HEK293 (cell line): Measurements from ENCODE around the gene FHL2.

ENCODE experiments used
- ATF2 ChIP-seq: fragments of 450-650 bp; formaldehyde crosslinking; IDR thresholded peaks from 2 replicates; pipeline ENCODE4 v1.5.1; 2016; ENCODE audit warnings: missing biosample characterization, missing genetic modification characterization, low read depth
- BCL11A ChIP-seq: fragments of 450-650 bp; formaldehyde crosslinking; IDR thresholded peaks from 2 replicates; pipeline ENCODE4 v1.5.1; 2016; ENCODE audit warnings: low read depth, missing biosample characterization, missing genetic modification characterization
- GLI4 ChIP-seq: fragments of 450-650 bp; formaldehyde crosslinking; IDR thresholded peaks from 2 replicates; pipeline ENCODE4 v1.5.1; 2016; ENCODE audit warnings: missing biosample characterization, missing genetic modification characterization
- GLIS2 ChIP-seq: fragments of 450-650 bp; formaldehyde crosslinking; IDR thresholded peaks from 2 replicates; pipeline ENCODE4 v1.5.1; 2016; ENCODE audit warnings: missing biosample characterization, missing genetic modification characterization
- SCRT1 ChIP-seq: fragments of 450-650 bp; formaldehyde crosslinking; IDR thresholded peaks from 2 replicates; pipeline ENCODE4 v1.5.1; 2016; ENCODE audit warnings: missing biosample characterization, missing genetic modification characterization, borderline replicate concordance
- ZBTB8A ChIP-seq: fragments of 450-650 bp; formaldehyde crosslinking; IDR thresholded peaks from 2 replicates; pipeline ENCODE4 v1.5.1; 2016; ENCODE audit warnings: missing biosample characterization, missing genetic modification characterization
- ZFP3 ChIP-seq: fragments of 450-650 bp; formaldehyde crosslinking; IDR thresholded peaks from 2 replicates; pipeline ENCODE4 v1.5.1; 2016; ENCODE audit warnings: low read depth, missing biosample characterization, missing genetic modification characterization
- ZFP41 ChIP-seq: fragments of 450-650 bp; formaldehyde crosslinking; IDR thresholded peaks from 2 replicates; pipeline ENCODE4 v1.5.1; 2016; ENCODE audit warnings: missing biosample characterization, missing genetic modification characterization, borderline replicate concordance
- ZNF10 ChIP-seq: fragments of 450-650 bp; formaldehyde crosslinking; IDR thresholded peaks from 2 replicates; pipeline ENCODE4 v1.5.1; 2017; ENCODE audit warnings: missing biosample characterization, missing genetic modification characterization
- ZNF146 ChIP-seq: fragments of 450-650 bp; formaldehyde crosslinking; IDR thresholded peaks from 2 replicates; pipeline ENCODE4 v1.5.1; 2016; ENCODE audit warnings: missing biosample characterization, missing genetic modification characterization
- ZNF18 ChIP-seq: fragments of 450-650 bp; formaldehyde crosslinking; IDR thresholded peaks from 2 replicates; pipeline ENCODE4 v1.5.1; 2016; ENCODE audit warnings: missing biosample characterization, missing genetic modification characterization
- ZNF2 ChIP-seq: fragments of 450-650 bp; formaldehyde crosslinking; IDR thresholded peaks from 2 replicates; pipeline ENCODE4 v1.5.1; 2016; ENCODE audit warnings: missing biosample characterization, missing genetic modification characterization
- ZNF239 ChIP-seq: fragments of 450-650 bp; formaldehyde crosslinking; IDR thresholded peaks from 2 replicates; pipeline ENCODE4 v1.5.1; 2016; ENCODE audit warnings: missing biosample characterization, missing genetic modification characterization
- ZNF302 ChIP-seq: fragments of 450-650 bp; formaldehyde crosslinking; IDR thresholded peaks from 2 replicates; pipeline ENCODE4 v1.5.1; 2016; ENCODE audit warnings: missing biosample characterization, missing genetic modification characterization, low read depth
- ZNF341 ChIP-seq: fragments of 450-650 bp; formaldehyde crosslinking; IDR thresholded peaks from 2 replicates; pipeline ENCODE4; 2016; ENCODE audit warnings: low read depth, missing biosample characterization, missing genetic modification characterization
- ZNF366 ChIP-seq: fragments of 450-650 bp; formaldehyde crosslinking; conservative IDR thresholded peaks from 2 replicates; pipeline ENCODE4 v1.5.1; 2016; ENCODE audit warnings: missing biosample characterization, missing genetic modification characterization
- ZNF555 ChIP-seq: fragments of 450-650 bp; formaldehyde crosslinking; conservative IDR thresholded peaks from 2 replicates; pipeline ENCODE4 v1.5.1; 2017; ENCODE audit warnings: missing biosample characterization, mild to moderate bottlenecking, missing genetic modification characterization, inconsistent platforms
- ZNF658 ChIP-seq: fragments of 450-650 bp; formaldehyde crosslinking; IDR thresholded peaks from 2 replicates; pipeline ENCODE4; 2016; ENCODE audit warnings: missing biosample characterization, missing genetic modification characterization
- ZNF660 ChIP-seq: fragments of 450-650 bp; IDR thresholded peaks from 2 replicates; pipeline ENCODE4 v1.5.1; 2018; ENCODE audit warnings: missing biosample characterization, mild to moderate bottlenecking, missing genetic modification characterization
- ZNF670 ChIP-seq: fragments of 450-650 bp; formaldehyde crosslinking; IDR thresholded peaks from 2 replicates; pipeline ENCODE4 v1.5.1; 2016; ENCODE audit warnings: missing biosample characterization, missing genetic modification characterization, low read depth
- ZNF677 ChIP-seq: fragments of 450-650 bp; IDR thresholded peaks from 2 replicates; pipeline ENCODE4 v1.5.0; 2018; ENCODE audit warnings: missing biosample characterization, mild to moderate bottlenecking, missing genetic modification characterization, moderate library complexity
- ZNF707 ChIP-seq: fragments of 450-650 bp; formaldehyde crosslinking; IDR thresholded peaks from 2 replicates; pipeline ENCODE4 v1.5.1; 2016; ENCODE audit warnings: missing biosample characterization, missing genetic modification characterization
- ZNF747 ChIP-seq: fragments of 450-650 bp; formaldehyde crosslinking; IDR thresholded peaks from 2 replicates; pipeline ENCODE4 v1.5.1; 2016; ENCODE audit warnings: missing biosample characterization, missing genetic modification characterization
- TF ChIP-seq, protein P1 (sequence below): fragments of 450-650 bp; formaldehyde crosslinking; IDR thresholded peaks from 2 replicates; pipeline ENCODE4 v1.5.1; 2017; ENCODE audit warnings: missing biosample characterization, missing genetic modification characterization
- TF ChIP-seq, protein P2 (sequence below): fragments of 450-650 bp; IDR thresholded peaks from 2 replicates; pipeline ENCODE4 v1.5.1; 2018; ENCODE audit warnings: missing biosample characterization, mild to moderate bottlenecking, missing genetic modification characterization
- TF ChIP-seq, protein P3 (sequence below): fragments of 450-650 bp; formaldehyde crosslinking; IDR thresholded peaks from 2 replicates; pipeline ENCODE4 v1.5.1; 2016; ENCODE audit warnings: missing biosample characterization, missing genetic modification characterization
- TF ChIP-seq, protein P4 (sequence below): fragments of 450-650 bp; formaldehyde crosslinking; conservative IDR thresholded peaks from 2 replicates; pipeline ENCODE4 v1.5.1; 2016; ENCODE audit warnings: low read depth, missing biosample characterization, missing genetic modification characterization
- TF ChIP-seq, protein P5 (sequence below): fragments of 450-650 bp; formaldehyde crosslinking; IDR thresholded peaks from 2 replicates; pipeline ENCODE4 v1.5.1; 2016; ENCODE audit warnings: missing biosample characterization, missing genetic modification characterization

FHL2 gene

DNA sequence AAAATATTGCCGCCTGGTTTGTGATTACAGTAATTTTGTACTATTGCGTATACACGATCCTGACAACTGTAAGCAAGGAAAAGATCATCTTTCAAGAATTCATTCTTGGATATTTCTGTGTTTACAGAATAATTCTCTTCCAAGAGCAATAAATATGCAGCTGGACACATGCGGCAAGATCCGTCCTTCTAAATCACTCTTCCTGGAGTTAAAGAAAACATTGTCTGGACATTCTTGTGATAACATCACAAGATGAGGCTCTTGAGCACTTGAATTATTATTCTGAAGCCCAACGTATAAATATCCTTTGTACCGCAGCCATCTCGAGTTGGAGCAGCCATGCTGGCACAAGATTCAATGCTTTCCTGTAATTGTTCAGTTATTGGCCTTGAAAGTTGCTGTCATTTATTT lies 9.9 kb downstream of the FHL2 start (continued):
- TF ChIP-seq ZFP41 (tag by site-specific recombination) (no peak), ZNF341 (no peak), ZNF239 (tag by site-specific recombination) (no peak), ZNF555 (tag by site-specific recombination) (no peak), ZNF10 (tag by site-specific recombination) (no peak), ZBTB8A (tag by site-specific recombination) (no peak), ZNF670 (tag by site-specific recombination) (no peak), ZFP3 (no peak), ZNF747 (no peak), ZNF677 (tag by site-specific recombination) (no peak), ZNF366 (tag by site-specific recombination) (0 out of 2 replicates have a peak, but pooled peaks have one; percentile 22), ZNF18 (tag by site-specific recombination) (no peak), SCRT1 (tag by site-specific recombination) (no peak), GLIS2 (tag by site-specific recombination) (no peak), BCL11A (tag by site-specific recombination) (no peak), ZNF146 (no peak), ZNF2 (tag by site-specific recombination) (no peak), ATF2 (no peak), ZNF660 (no peak), ZNF658 (tag by site-specific recombination) (no peak), ZNF302 (no peak), ZNF707 (tag by site-specific recombination) (no peak), GLI4 (tag by site-specific recombination) (no peak)
- TF ChIP-seq, protein P1, sequence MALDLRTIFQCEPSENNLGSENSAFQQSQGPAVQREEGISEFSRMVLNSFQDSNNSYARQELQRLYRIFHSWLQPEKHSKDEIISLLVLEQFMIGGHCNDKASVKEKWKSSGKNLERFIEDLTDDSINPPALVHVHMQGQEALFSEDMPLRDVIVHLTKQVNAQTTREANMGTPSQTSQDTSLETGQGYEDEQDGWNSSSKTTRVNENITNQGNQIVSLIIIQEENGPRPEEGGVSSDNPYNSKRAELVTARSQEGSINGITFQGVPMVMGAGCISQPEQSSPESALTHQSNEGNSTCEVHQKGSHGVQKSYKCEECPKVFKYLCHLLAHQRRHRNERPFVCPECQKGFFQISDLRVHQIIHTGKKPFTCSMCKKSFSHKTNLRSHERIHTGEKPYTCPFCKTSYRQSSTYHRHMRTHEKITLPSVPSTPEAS (tag by site-specific recombination): no peak
- TF ChIP-seq, protein P2, sequence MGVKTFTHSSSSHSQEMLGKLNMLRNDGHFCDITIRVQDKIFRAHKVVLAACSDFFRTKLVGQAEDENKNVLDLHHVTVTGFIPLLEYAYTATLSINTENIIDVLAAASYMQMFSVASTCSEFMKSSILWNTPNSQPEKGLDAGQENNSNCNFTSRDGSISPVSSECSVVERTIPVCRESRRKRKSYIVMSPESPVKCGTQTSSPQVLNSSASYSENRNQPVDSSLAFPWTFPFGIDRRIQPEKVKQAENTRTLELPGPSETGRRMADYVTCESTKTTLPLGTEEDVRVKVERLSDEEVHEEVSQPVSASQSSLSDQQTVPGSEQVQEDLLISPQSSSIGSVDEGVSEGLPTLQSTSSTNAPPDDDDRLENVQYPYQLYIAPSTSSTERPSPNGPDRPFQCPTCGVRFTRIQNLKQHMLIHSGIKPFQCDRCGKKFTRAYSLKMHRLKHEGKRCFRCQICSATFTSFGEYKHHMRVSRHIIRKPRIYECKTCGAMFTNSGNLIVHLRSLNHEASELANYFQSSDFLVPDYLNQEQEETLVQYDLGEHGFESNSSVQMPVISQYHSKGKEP (tag by site-specific recombination): no peak
- TF ChIP-seq, protein P3, sequence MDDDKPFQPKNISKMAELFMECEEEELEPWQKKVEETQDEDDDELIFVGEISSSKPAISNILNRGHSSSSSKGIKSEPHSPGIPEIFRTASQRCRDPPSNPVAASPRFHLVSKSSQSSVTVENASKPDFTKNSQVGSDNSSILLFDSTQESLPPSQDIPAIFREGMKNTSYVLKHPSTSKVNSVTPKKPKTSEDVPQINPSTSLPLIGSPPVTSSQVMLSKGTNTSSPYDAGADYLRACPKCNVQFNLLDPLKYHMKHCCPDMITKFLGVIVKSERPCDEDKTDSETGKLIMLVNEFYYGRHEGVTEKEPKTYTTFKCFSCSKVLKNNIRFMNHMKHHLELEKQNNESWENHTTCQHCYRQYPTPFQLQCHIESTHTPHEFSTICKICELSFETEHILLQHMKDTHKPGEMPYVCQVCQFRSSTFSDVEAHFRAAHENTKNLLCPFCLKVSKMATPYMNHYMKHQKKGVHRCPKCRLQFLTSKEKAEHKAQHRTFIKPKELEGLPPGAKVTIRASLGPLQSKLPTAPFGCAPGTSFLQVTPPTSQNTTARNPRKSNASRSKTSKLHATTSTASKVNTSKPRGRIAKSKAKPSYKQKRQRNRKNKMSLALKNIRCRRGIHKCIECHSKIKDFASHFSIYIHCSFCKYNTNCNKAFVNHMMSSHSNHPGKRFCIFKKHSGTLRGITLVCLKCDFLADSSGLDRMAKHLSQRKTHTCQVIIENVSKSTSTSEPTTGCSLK (tag by site-specific recombination): no peak
- TF ChIP-seq, protein P4, sequence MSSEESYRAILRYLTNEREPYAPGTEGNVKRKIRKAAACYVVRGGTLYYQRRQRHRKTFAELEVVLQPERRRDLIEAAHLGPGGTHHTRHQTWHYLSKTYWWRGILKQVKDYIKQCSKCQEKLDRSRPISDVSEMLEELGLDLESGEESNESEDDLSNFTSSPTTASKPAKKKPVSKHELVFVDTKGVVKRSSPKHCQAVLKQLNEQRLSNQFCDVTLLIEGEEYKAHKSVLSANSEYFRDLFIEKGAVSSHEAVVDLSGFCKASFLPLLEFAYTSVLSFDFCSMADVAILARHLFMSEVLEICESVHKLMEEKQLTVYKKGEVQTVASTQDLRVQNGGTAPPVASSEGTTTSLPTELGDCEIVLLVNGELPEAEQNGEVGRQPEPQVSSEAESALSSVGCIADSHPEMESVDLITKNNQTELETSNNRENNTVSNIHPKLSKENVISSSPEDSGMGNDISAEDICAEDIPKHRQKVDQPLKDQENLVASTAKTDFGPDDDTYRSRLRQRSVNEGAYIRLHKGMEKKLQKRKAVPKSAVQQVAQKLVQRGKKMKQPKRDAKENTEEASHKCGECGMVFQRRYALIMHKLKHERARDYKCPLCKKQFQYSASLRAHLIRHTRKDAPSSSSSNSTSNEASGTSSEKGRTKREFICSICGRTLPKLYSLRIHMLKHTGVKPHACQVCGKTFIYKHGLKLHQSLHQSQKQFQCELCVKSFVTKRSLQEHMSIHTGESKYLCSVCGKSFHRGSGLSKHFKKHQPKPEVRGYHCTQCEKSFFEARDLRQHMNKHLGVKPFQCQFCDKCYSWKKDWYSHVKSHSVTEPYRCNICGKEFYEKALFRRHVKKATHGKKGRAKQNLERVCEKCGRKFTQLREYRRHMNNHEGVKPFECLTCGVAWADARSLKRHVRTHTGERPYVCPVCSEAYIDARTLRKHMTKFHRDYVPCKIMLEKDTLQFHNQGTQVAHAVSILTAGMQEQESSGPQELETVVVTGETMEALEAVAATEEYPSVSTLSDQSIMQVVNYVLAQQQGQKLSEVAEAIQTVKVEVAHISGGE: no peak
- TF ChIP-seq, protein P5, sequence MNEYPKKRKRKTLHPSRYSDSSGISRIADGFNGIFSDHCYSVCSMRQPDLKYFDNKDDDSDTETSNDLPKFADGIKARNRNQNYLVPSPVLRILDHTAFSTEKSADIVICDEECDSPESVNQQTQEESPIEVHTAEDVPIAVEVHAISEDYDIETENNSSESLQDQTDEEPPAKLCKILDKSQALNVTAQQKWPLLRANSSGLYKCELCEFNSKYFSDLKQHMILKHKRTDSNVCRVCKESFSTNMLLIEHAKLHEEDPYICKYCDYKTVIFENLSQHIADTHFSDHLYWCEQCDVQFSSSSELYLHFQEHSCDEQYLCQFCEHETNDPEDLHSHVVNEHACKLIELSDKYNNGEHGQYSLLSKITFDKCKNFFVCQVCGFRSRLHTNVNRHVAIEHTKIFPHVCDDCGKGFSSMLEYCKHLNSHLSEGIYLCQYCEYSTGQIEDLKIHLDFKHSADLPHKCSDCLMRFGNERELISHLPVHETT: no peak
